HAP-1 (cell line): ENCODE results near the gene MOSPD2.

Experiments used
- DNase-seq, 2 experiments: peaks; one replicate each; pipeline ENCODE4 v3.0.0-alpha.2; 2016 to 2020; ENCODE audit warnings: low spot score in 2 of 2
- H3K27me3 ChIP-seq: fragments of 250-450 bp; sonication (Bioruptor Pico); 2 replicates; pipeline ENCODE4 v1.5.1; 2020; ENCODE audit warnings: low read depth, mild to moderate bottlenecking, moderate library complexity
- H3K36me3 ChIP-seq: fragments of 250-450 bp; sonication (Bioruptor Pico); replicated peaks from 2 replicates; pipeline ENCODE4 v1.5.1; 2020; ENCODE audit warnings: mild to moderate bottlenecking
- H3K4me1 ChIP-seq: fragments of 250-450 bp; sonication (Bioruptor Pico); 2 replicates; pipeline ENCODE4 v1.5.1; 2020; ENCODE audit warnings: mild to moderate bottlenecking
- H3K4me3 ChIP-seq: fragments of 250-450 bp; sonication (Bioruptor Pico); 2 replicates; pipeline ENCODE4 v1.5.1; 2020; ENCODE audit warnings: mild to moderate bottlenecking, moderate library complexity
- H3K9me3 ChIP-seq: fragments of 250-450 bp; sonication (Bioruptor Pico); 2 replicates; pipeline ENCODE4 v1.5.1; 2020; ENCODE audit warnings: mild to moderate bottlenecking, moderate library complexity
- in situ Hi-C: fragments of 300-500 bp; cut with MboI; formaldehyde crosslinking; loops from 3 replicates; pipeline ENCODE4 v1.14.3; 2020; ENCODE audit warnings: low sequenced_read_pairs, inconsistent platforms, mixed read lengths

The MOSPD2 gene

GRCh38 chrX:14963447-14964236, 90.4 kb downstream of the MOSPD2 start:
- Histone ChIP-seq H3K27me3 (no peaks in the 10 kb centered on the region), H3K4me1 (no peaks in the 10 kb centered on the region), H3K36me3 (no peaks in the 10 kb centered on the region), H3K4me3 (no peak overlapping the region), H3K9me3 (no peaks in the 10 kb centered on the region)
- no peak for DNase-seq
- in situ Hi-C loops = no loop called here

DNA sequence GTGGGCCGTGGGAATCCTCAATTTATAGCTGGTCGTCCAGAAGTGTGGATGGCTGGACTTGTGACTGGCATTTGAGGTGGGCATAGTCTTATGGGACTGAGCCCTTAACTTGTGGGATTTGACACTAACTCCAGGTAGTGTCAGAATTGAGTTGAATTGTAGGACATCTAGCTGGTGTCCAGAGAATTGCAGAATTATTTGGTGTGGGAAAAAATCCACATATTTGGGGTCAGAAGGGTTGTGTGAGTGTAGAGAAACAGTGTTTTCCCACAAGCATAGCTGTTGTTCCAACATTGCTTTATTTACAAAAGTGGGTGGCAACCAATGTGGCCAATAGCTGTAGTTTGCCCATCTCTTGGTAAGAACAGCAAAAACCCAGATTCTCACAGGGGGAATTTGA, 91.3 kb downstream of the MOSPD2 start:
- no peaks in the 10 kb centered on the region for H3K36me3 ChIP-seq
- in situ Hi-C loops = no loop called here
- no peaks in the 10 kb centered on the region for H3K27me3 ChIP-seq
- no peaks in the 10 kb centered on the region for H3K9me3 ChIP-seq
- DNase-seq = no peak
- no peaks in the 10 kb centered on the region for H3K4me1 ChIP-seq
- no peak overlapping the region for H3K4me3 ChIP-seq
